ENCODE results near the gene CRKL. TPM values are rescaled to one million over a fixed set of nuclear protein-coding genes. Genes with fewer than 3 reads are reported as not detected.

Gene CRKL
- total and polyA plus RNA-seq, 2 of the 4 experiments (the other 2 are of a cell fraction), result 20.6 to 35.5 TPM

DNA sequence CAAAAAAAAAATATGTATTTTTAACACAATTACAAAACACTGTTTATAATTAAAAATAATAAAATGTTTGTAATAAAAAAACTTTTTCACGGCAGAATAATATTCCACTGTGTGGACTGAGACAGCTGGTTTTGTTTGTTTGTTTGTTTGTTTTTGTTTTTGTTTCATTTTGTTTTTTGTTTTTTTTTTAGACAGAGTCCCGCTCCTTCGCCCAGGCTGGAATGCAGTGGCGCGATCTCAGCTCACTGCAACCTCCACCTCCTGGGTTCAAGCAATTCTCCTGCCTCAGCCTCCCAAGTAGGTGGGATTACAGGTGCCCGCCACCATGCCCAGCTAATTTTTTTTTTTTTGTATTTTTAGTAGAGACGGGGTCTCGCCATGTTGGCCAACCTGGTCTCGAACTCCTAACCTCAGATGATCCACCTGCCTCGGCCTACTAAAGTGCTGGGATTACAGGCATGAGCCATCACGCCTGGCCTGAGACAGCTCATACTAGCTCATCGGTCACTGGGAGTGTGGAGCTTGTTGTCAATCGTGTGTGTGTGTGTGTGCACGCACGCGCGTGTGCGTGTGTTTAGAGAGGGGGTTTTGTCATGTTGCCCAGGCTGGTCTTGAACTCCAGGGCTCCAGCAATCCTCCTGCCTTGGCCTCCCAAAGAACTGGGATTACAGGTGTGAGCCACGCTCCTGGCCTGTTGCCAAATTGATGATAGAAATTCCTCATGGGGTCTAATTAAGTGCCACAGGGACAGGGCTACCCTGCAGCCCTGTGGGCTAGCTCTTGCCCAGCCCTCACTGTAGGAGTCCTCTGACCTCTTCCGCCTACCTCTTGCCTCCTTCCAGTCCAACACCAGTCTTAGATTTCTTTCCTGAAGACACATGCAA, 42.6 kb downstream of the CRKL start:
- Histone ChIP-seq H3K18ac (ENCODE audit: low read depth, low read length) (no peak overlapping the region), H2AK9ac (replicated peaks; ENCODE audit: low read depth, low read length, poor library complexity) (peak overlapping the region; percentile 28), H3K27me3 (ENCODE audit: control insufficient read depth, insufficient read depth, low read length) (peaks cover 18% of the 10 kb centered on the region), H4K20me1 (ENCODE audit: insufficient read depth, low read length) (peaks cover 13% of the 10 kb centered on the region; the same call in 1 of the 2 replicates), H4K91ac (ENCODE audit: insufficient read depth, low read depth, low read length) (no peak overlapping the region), H3K23ac (ENCODE audit: low read depth, low read length) (no peak overlapping the region), H3K14ac (replicated peaks; ENCODE audit: low read depth, low read length) (no peak overlapping the region), H3K9me3 (ENCODE audit: control insufficient read depth, insufficient read depth, low read length) (no peaks in the 10 kb centered on the region), H2AFZ (replicated peaks; ENCODE audit: low read length, poor library complexity) (no peak overlapping the region), H3K27ac (ENCODE audit: insufficient read depth, low read length) (no peak overlapping the region), H2BK120ac (ENCODE audit: low read depth, low read length) (no peak overlapping the region), H2BK5ac (ENCODE audit: low read depth, low read length, poor library complexity, severe bottlenecking) (no peak overlapping the region), H4K5ac (ENCODE audit: low read depth, low read length) (no peak overlapping the region), H3K36me3 (ENCODE audit: control insufficient read depth, insufficient read depth, low read length) (no peaks in the 10 kb centered on the region), H3K4me1 (ENCODE audit: control insufficient read depth, insufficient read depth, low read length) (peaks cover 6% of the 10 kb centered on the region; the same call in 1 of the 2 replicates), H2BK20ac (ENCODE audit: low read depth, low read length) (no peak overlapping the region), H2BK15ac (ENCODE audit: low read depth, low read length) (no peak overlapping the region), H3K4ac (ENCODE audit: low read depth, low read length) (no peak overlapping the region), H4K8ac (ENCODE audit: low read depth in 2 of 2, low read length in 2 of 2) (no peak overlapping the region), H3K4me3 (ENCODE audit: insufficient read depth, low read depth, low read length) (no peak overlapping the region), H3K9ac (ENCODE audit: low read depth, low read length) (no peak overlapping the region), H3K56ac (ENCODE audit: extremely low read depth, insufficient read depth, low read length) (no peak overlapping the region), H2AK5ac (ENCODE audit: low read depth, low read length) (no peak overlapping the region), H3K79me1 (ENCODE audit: low read depth in 1 of 2, low read length in 2 of 2) (peaks cover 0 to 16% of the 10 kb centered on the region in 2 experiments; a peak in 2 of 4 replicates), H3K9me1 (ENCODE audit: insufficient read depth, low read length) (0 out of 2 replicates have a peak, but pooled peaks cover 7% of the 10 kb centered on the region), H3K4me2 (ENCODE audit: low read depth, low read length) (no peak overlapping the region)
- intact Hi-C loops (cut with micrococcal nuclease), result loop anchor here (10.0 kb wide), 2 partner anchors 75 to 155 kb away; no protein-coding TSS in a partner anchor
- ATAC-seq (ENCODE audit: low read depth), result no peak
- BruUV-seq (replicated peaks), result no TSS peak
- ChIA-PET POLR2A (ENCODE audit: unreplicated experiment) (no interaction called here), CTCF (no interaction called here)
- no peak for DNase-seq
- dilution Hi-C loops (cut with HindIII; ENCODE audit: low sequenced_read_pairs, unreplicated experiment), result no loop called here
- no peak for TF ChIP-seq RCOR1 (IDR thresholded peaks at IDR 0.05; ENCODE audit: insufficient replicate concordance, low read length)
- TF ChIP-seq, protein P1, sequence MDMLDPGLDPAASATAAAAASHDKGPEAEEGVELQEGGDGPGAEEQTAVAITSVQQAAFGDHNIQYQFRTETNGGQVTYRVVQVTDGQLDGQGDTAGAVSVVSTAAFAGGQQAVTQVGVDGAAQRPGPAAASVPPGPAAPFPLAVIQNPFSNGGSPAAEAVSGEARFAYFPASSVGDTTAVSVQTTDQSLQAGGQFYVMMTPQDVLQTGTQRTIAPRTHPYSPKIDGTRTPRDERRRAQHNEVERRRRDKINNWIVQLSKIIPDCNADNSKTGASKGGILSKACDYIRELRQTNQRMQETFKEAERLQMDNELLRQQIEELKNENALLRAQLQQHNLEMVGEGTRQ (IDR thresholded peaks at IDR 0.05; ENCODE audit: low read depth, low read length), result no peak
- TF ChIP-seq RFX5 (IDR thresholded peaks at IDR 0.05; ENCODE audit: low read depth, low read length), result no peak
- TF ChIP-seq, protein P2, sequence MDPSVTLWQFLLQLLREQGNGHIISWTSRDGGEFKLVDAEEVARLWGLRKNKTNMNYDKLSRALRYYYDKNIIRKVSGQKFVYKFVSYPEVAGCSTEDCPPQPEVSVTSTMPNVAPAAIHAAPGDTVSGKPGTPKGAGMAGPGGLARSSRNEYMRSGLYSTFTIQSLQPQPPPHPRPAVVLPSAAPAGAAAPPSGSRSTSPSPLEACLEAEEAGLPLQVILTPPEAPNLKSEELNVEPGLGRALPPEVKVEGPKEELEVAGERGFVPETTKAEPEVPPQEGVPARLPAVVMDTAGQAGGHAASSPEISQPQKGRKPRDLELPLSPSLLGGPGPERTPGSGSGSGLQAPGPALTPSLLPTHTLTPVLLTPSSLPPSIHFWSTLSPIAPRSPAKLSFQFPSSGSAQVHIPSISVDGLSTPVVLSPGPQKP (IDR thresholded peaks at IDR 0.05; ENCODE audit: borderline replicate concordance, low read depth, low read length), result no peak
- no peak for TF ChIP-seq MAZ (IDR thresholded peaks at IDR 0.05; ENCODE audit: borderline replicate concordance, low read depth, low read length)
- TF ChIP-seq CHD1 (IDR thresholded peaks at IDR 0.05; ENCODE audit: low read depth, low read length), result no peak
- no CpG with 5 or more reads among the region's 20 CpGs for WGBS, 2 experiments (ENCODE audit: extremely low coverage in 2 of 2, insufficient read length in 1 of 2)
- in situ Hi-C loops (cut with MboI; ENCODE audit: low sequenced_read_pairs), result no loop called here

Data from IMR-90 (cell line).